PFSK-1 (cell line): ENCODE data around the gene TGM5. TPM values are rescaled to one million over a fixed set of nuclear protein-coding genes. Genes with fewer than 3 reads are reported as not detected.

Source experiments
- FOXP2 ChIP-seq: optimal IDR thresholded peaks from 2 replicates; pipeline ENCODE3; 2011; ENCODE audit warnings: borderline replicate concordance, control low read depth, inconsistent platforms; ENCODE audit not compliant: insufficient read depth; ENCODE audit errors: extremely low read length, extremely low read depth
- POLR2AphosphoS5 ChIP-seq: IDR thresholded peaks from 2 replicates; pipeline ENCODE4 v1.6.1; 2012; ENCODE audit warnings: low read depth, mild to moderate bottlenecking, control low read depth, low read length, moderate library complexity
- REST ChIP-seq, 2 experiments: IDR thresholded peaks; 2 replicates each; pipeline versions ENCODE4 v1.6.1 to v1.8.0; 2011 to 2012; ENCODE audit warnings: low read depth in 2 of 2, low read length in 2 of 2, control low read depth in 1 of 2, inconsistent platforms in 1 of 2, mild to moderate bottlenecking in 1 of 2, moderate library complexity in 1 of 2; ENCODE audit not compliant: insufficient read depth in 1 of 2
- SIN3A ChIP-seq: IDR thresholded peaks from 2 replicates; pipeline ENCODE4 v1.6.1; 2012; ENCODE audit warnings: mild to moderate bottlenecking, low read length, moderate library complexity, borderline replicate concordance; ENCODE audit not compliant: insufficient read depth
- TAF1 ChIP-seq: IDR thresholded peaks from 2 replicates; pipeline ENCODE4 v1.6.1; 2012; ENCODE audit warnings: low read length, control low read depth, borderline replicate concordance; ENCODE audit not compliant: insufficient read depth
- polyA plus RNA-seq: library from polyadenylated mRNA; unstranded; fragments of >200 nt; gene quantifications from one replicate; pipeline ENCODE4 v1.2.1, GENCODE V29; 2012; ENCODE audit warnings: low read depth, missing spikeins; ENCODE audit not compliant: insufficient read length

The TGM5 gene
- polyA plus RNA-seq, result not detected

DNA sequence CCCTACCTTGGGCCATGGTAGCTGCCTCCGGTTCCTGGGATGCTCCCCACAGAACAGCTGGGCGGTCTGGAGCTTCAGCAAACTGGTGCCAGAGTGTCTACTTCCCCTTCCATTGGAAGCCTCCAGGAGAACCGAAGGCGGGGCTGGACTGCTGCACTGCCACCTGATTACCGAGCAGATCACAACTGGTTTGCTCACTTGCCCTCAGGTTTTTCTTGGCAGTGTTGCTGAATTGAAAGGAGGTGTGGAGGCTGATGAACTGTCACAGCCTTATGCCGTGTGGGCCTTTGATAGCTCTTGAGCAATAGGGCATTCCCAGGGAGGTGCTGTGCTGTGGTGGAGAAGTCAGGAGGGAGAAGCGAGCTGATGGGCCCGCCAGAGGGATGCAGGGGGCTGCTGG lies at the start of gene TGM5:
TSS of gene TGM5 (minus strand) at position 95 of the 400 bp plus-strand sequence. CDS start at position 16, 79 bp downstream.
- no peak for TF ChIP-seq POLR2AphosphoS5
- TF ChIP-seq TAF1, result no peak
- no peak for TF ChIP-seq FOXP2
- TF ChIP-seq SIN3A, result no peak
- no peak for TF ChIP-seq REST (IDR thresholded peaks at IDR 0.05; ENCODE audit: insufficient read depth in 1 of 2, low read depth in 2 of 2, low read length in 2 of 2)

DNA sequence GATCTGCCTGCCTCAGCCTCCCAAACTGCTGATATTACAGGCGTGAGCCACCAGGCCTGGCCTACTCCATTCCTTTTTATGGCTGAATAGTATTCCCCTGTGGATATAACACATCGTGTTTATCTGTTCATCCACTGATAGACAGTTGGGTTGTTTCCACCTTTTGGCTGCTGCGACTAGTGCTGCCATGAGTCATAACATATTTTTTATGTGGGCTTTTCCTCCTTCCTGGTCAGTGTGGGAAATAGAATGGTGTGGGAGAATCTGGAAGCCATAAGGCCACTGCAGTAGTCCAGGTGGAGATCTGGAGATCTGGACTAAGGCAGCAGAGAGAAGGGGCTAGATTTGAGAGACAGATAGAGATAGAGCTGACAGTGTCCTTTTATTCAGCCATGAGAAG lies 47.4 kb upstream of the TGM5 start:
- TF ChIP-seq SIN3A, result no peak
- no peak for TF ChIP-seq FOXP2
- no peak for TF ChIP-seq TAF1
- TF ChIP-seq REST (IDR thresholded peaks at IDR 0.05; ENCODE audit: insufficient read depth in 1 of 2, low read depth in 2 of 2, low read length in 2 of 2), result no peak
- no peak for TF ChIP-seq POLR2AphosphoS5

- no peak for TF ChIP-seq POLR2AphosphoS5
- TF ChIP-seq TAF1, result no peak
- TF ChIP-seq REST (IDR thresholded peaks at IDR 0.05; ENCODE audit: insufficient read depth in 1 of 2, low read depth in 2 of 2, low read length in 2 of 2), result no peak
- TF ChIP-seq SIN3A, result no peak
- no peak for TF ChIP-seq FOXP2
Observed at GRCh38 chr15:43312378-43312777, 45.6 kb upstream of the TGM5 start.

DNA sequence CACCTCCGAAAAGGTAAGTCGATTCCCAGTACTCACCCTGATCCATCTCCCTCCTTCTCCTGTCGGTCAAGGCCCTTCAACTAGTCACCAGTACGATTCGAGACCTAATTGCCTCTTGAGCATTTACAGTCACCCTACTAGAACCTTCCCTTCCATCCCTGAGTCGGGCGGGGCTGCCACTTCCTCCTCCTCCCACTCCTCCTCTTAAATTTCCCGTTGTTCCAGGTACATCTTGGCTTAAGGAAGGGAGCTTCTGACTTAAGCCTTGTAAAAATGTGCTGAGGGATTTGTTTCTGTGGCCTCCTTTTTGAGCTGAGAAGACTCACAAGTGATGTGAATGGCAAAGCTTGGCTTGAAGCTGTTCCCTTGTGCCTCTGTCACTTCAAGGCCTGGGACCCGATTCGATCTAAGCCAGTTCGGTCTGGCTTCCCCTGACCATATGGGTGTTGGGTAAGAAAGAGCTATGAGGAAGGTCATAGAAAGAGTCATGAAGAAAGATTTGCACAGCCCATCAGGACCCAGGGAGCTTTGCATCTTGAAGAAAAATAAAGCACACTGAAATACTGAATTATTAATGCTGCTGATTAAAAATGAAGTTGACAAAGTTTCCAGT lies 35.6 kb upstream of the TGM5 start, which contains the start of gene TGM7:
TSS of gene TGM7 (minus strand) at position 51 of the 613 bp plus-strand sequence.
- no peak for TF ChIP-seq TAF1
- no peak for TF ChIP-seq POLR2AphosphoS5
- TF ChIP-seq SIN3A, result no peak
- TF ChIP-seq FOXP2, result no peak
- no peak for TF ChIP-seq REST (IDR thresholded peaks at IDR 0.05; ENCODE audit: insufficient read depth in 1 of 2, low read depth in 2 of 2, low read length in 2 of 2)

DNA sequence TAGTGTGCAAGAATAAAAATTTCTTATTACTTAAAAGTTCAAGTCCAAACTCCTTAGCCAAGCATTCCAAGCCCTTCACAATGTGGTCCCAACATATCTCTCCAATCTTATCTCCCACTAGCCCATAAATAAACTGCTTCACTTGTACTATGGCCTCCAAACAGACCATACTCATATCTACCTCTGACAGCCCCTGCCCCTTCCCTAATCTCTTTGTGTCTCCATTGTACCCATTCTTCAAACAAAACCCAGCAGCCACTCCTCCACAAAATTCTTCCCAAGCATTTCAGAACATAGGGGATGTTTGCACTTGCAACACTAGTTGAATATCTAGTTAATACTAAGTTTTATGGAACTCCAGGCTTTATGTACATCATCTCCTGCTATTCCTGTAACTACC lies 33.2 kb upstream of the TGM5 start:
- TF ChIP-seq FOXP2 (no peak), SIN3A (no peak), POLR2AphosphoS5 (no peak), REST (IDR thresholded peaks at IDR 0.05; ENCODE audit: insufficient read depth in 1 of 2, low read depth in 2 of 2, low read length in 2 of 2) (no peak), TAF1 (no peak)
